K562 (cell line): ENCODE data around the gene NADSYN1.

Experiments
- ATF2 ChIP-seq: sonication (generic); formaldehyde crosslinking; IDR thresholded peaks from 2 replicates; pipeline ENCODE4 v1.8.1; 2022; ENCODE audit warnings: missing genetic modification reagents
- ATF6 ChIP-seq: sonication (generic); formaldehyde crosslinking; IDR thresholded peaks from 2 replicates; pipeline ENCODE4 v1.4.0; 2020; ENCODE audit warnings: mild to moderate bottlenecking, missing genetic modification reagents
- CTCF ChIP-seq, 3 experiments: IDR thresholded peaks in 2 of 3; conservative IDR thresholded peaks in 1 of 3; 2 replicates each; pipeline ENCODE4 v1.5.1; 2011 to 2012; ENCODE audit warnings: low read length in 3 of 3, mild to moderate bottlenecking in 3 of 3, control low read depth in 2 of 3, improper control_type of control experiment in 1 of 3, inconsistent platforms in 1 of 3, low read depth in 1 of 3, mixed read lengths in 1 of 3, moderate library complexity in 1 of 3; ENCODE audit not compliant: insufficient read depth in 2 of 3
- HLTF ChIP-seq: fragments of 450-650 bp; IDR thresholded peaks from 2 replicates; pipeline ENCODE4 v1.6.1; 2016
- ILF3 ChIP-seq: fragments of 450-650 bp; IDR thresholded peaks from 2 replicates; pipeline ENCODE4 v1.6.1; 2018; ENCODE audit warnings: antibody characterized with exemption, mild to moderate bottlenecking, moderate library complexity, borderline replicate concordance
- PBX2 ChIP-seq, 2 experiments: IDR thresholded peaks in 1 of 2; conservative IDR thresholded peaks in 1 of 2; 2 replicates each; pipeline ENCODE4 v1.6.1; 2016; ENCODE audit warnings: low read depth in 2 of 2, mild to moderate bottlenecking in 1 of 2, missing compliant biosample characterization in 1 of 2, missing genetic modification characterization in 1 of 2, moderate library complexity in 1 of 2
- POLR2AphosphoS2 ChIP-seq: IDR thresholded peaks from 2 replicates; pipeline ENCODE4 v1.6.1; 2012; ENCODE audit warnings: low read length, improper control_type of control experiment
- RAD21 ChIP-seq, 2 experiments: fragments of 250-450 bp in 1 of 2; fragments of 450-650 bp in 1 of 2; sonication (Bioruptor Pico) in 1 of 2; formaldehyde crosslinking in 1 of 2; IDR thresholded peaks in 1 of 2; conservative IDR thresholded peaks in 1 of 2; 2 replicates each; pipeline versions ENCODE4 v1.4.0 to v1.8.0; 2020 to 2022; ENCODE audit warnings: mild to moderate bottlenecking in 2 of 2, moderate library complexity in 1 of 2
- RFX5 ChIP-seq: IDR thresholded peaks from 2 replicates; pipeline ENCODE4 v1.6.1; 2011; ENCODE audit warnings: low read depth, mild to moderate bottlenecking, improper control_type of control experiment, low read length
- TSHZ1 ChIP-seq: fragments of 250-450 bp; sonication (Bioruptor Pico); IDR thresholded peaks from 2 replicates; pipeline ENCODE4 v1.4.0; 2020; ENCODE audit warnings: mild to moderate bottlenecking, moderate library complexity
- ZNF23 ChIP-seq: fragments of 250-450 bp; sonication (Bioruptor Pico); IDR thresholded peaks from 2 replicates; pipeline ENCODE4 v1.4.0; 2020; ENCODE audit warnings: mild to moderate bottlenecking

GRCh38 chr11:71461696-71462095 lies 8.7 kb downstream of the NADSYN1 start:
- no peak for TF ChIP-seq CTCF (IDR thresholded peaks at IDR 0.05 in 2 of 3, conservative IDR thresholded peaks at IDR 0.05 in 1 of 3; ENCODE audit: insufficient read depth in 2 of 3, low read depth in 1 of 3, low read length in 3 of 3)
- TF ChIP-seq POLR2AphosphoS2: no peak
- TF ChIP-seq TSHZ1: no peak
- no peak for TF ChIP-seq HLTF
- TF ChIP-seq PBX2 (CRISPR knock-in tag; IDR thresholded peaks at IDR 0.05; ENCODE audit: low read depth): no peak
- no peak for TF ChIP-seq PBX2 (tag; conservative IDR thresholded peaks at IDR 0.05; ENCODE audit: low read depth)
- no peak for TF ChIP-seq ILF3
- TF ChIP-seq RAD21 (CRISPR knock-in tag; conservative IDR thresholded peaks at IDR 0.05 in 1 of 2, IDR thresholded peaks at IDR 0.05 in 1 of 2): no peak
- TF ChIP-seq ZNF23: no peak
- TF ChIP-seq RFX5: no peak
- TF ChIP-seq ATF6 (CRISPR knock-in tag): no peak
- TF ChIP-seq ATF2 (CRISPR knock-in tag): no peak
